KMS-11 (cell line): ENCODE results near the gene ADAMTS15.

Experiments used
- H2AFZ ChIP-seq: fragments of 200-600 bp; sonication (generic); 2 replicates; pipeline ENCODE4 v1.6.1; 2016; ENCODE audit warnings: antibody characterized with exemption, mixed run types, low read depth
- H3K27ac ChIP-seq: fragments of 200-600 bp; sonication (generic); 2 replicates; pipeline ENCODE4 v1.6.1; 2016; ENCODE audit warnings: mild to moderate bottlenecking, mixed run types
- H3K27me3 ChIP-seq: fragments of 200-600 bp; sonication (generic); 2 replicates; pipeline ENCODE4 v1.6.1; 2017; ENCODE audit warnings: mild to moderate bottlenecking, low read depth, mixed run types, moderate library complexity; ENCODE audit not compliant: insufficient read depth
- H3K36me3 ChIP-seq: fragments of 200-600 bp; sonication (generic); 2 replicates; pipeline ENCODE4 v1.6.1; 2017; ENCODE audit warnings: mild to moderate bottlenecking, mixed run types; ENCODE audit not compliant: insufficient read depth
- H3K4me1 ChIP-seq: fragments of 200-600 bp; sonication (generic); 2 replicates; pipeline ENCODE4 v1.6.1; 2016; ENCODE audit warnings: mild to moderate bottlenecking, low read depth, mixed run types; ENCODE audit not compliant: poor library complexity, severe bottlenecking
- H3K4me2 ChIP-seq: fragments of 200-600 bp; sonication (generic); 2 replicates; pipeline ENCODE4 v1.7.0; 2016; ENCODE audit warnings: mild to moderate bottlenecking, mixed run types
- H3K4me3 ChIP-seq: fragments of 200-600 bp; sonication (generic); IDR thresholded peaks from 2 replicates; pipeline ENCODE4 v1.6.1; 2017; ENCODE audit warnings: low read depth, low read length, mixed read lengths; ENCODE audit not compliant: insufficient read depth
- H3K79me2 ChIP-seq: fragments of 200-600 bp; sonication (generic); 2 replicates; pipeline ENCODE4 v1.6.1; 2016; ENCODE audit warnings: low read depth, mixed run types; ENCODE audit not compliant: insufficient read depth
- H3K9ac ChIP-seq: fragments of 200-600 bp; sonication (generic); 2 replicates; pipeline ENCODE4 v1.6.1; 2016; ENCODE audit warnings: mild to moderate bottlenecking, mixed run types
- H4K20me1 ChIP-seq: fragments of 200-600 bp; sonication (generic); 2 replicates; pipeline ENCODE4 v1.6.1; 2016; ENCODE audit warnings: mild to moderate bottlenecking, mixed run types; ENCODE audit not compliant: insufficient read depth
- CTCF ChIP-seq: fragments of 200-600 bp; sonication (generic); conservative IDR thresholded peaks from 2 replicates; pipeline ENCODE4 v1.6.1; 2017; ENCODE audit warnings: low read depth, mild to moderate bottlenecking, antibody characterized with exemption, low read length, moderate library complexity, mixed read lengths

ADAMTS15 gene

DNA sequence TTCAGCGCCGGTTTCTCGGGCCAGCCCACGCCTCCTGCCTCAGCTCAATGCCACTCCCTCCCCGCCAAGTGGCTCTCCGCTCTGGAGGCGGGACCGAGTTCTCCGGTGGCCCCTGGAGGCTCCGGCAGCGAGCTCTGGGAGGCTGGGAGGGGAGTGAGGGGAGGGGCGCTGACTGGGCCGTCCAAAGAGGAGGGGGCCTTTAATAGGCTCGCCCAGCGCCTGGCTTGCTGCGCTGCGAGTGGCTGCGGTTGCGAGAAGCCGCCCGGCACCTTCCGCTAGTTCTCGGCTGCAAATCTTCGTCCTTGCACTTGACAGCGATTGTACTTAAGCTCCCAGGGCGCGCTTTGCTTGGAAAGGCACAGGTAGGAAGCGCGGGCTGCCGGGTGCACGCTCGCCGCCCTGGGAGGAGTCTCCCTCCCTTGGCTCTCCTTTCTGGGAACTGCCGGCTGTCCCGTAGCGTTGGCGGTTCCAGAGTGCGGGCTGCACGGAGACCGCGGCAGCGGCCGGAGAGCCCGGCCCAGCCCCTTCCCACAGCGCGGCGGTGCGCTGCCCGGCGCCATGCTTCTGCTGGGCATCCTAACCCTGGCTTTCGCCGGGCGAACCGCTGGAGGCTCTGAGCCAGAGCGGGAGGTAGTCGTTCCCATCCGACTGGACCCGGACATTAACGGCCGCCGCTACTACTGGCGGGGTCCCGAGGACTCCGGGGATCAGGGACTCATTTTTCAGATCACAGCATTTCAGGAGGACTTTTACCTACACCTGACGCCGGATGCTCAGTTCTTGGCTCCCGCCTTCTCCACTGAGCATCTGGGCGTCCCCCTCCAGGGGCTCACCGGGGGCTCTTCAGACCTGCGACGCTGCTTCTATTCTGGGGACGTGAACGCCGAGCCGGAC, at the start of gene ADAMTS15:
ADAMTS15 (plus strand) TSS at position 230 of the 894 bp plus-strand sequence; CDS start at position 559, 329 bp downstream.
- no peak within 1 kb of the TSS for H3K9ac ChIP-seq
- no peaks in the 10 kb centered on the region for H3K27me3 ChIP-seq
- no peak within 1 kb of the TSS for H3K27ac ChIP-seq
- H3K36me3 ChIP-seq = no peaks in the 10 kb centered on the region
- no peaks in the 10 kb centered on the region for H4K20me1 ChIP-seq
- no peaks in the 10 kb centered on the region for H3K4me1 ChIP-seq
- peak within 1 kb of the TSS; percentile 71; the same call in 1 of the 2 replicates for H2AFZ ChIP-seq
- H3K4me3 ChIP-seq = no peak within 1 kb of the TSS
- no peaks in the 10 kb centered on the region for H3K79me2 ChIP-seq
- TF ChIP-seq CTCF = no peak
- peak within 1 kb of the TSS; percentile 51; the same call in 1 of the 2 replicates for H3K4me2 ChIP-seq

GRCh38 chr11:130399196-130399595, 49.2 kb upstream of the ADAMTS15 start:
- Histone ChIP-seq H3K4me1 (no peaks in the 10 kb centered on the region), H3K4me2 (no peak overlapping the region), H3K9ac (no peak overlapping the region), H3K4me3 (no peak overlapping the region), H2AFZ (no peak overlapping the region), H3K79me2 (no peaks in the 10 kb centered on the region), H3K36me3 (no peaks in the 10 kb centered on the region), H4K20me1 (no peaks in the 10 kb centered on the region), H3K27ac (no peak overlapping the region), H3K27me3 (no peaks in the 10 kb centered on the region)
- TF ChIP-seq CTCF = no peak

GRCh38 chr11:130400781-130401483, 47.5 kb upstream of the ADAMTS15 start:
- H3K27ac ChIP-seq = no peak overlapping the region
- no peaks in the 10 kb centered on the region for H3K79me2 ChIP-seq
- no peak for TF ChIP-seq CTCF
- H3K9ac ChIP-seq = no peak overlapping the region
- no peaks in the 10 kb centered on the region for H3K4me1 ChIP-seq
- no peak overlapping the region for H2AFZ ChIP-seq
- H4K20me1 ChIP-seq = no peaks in the 10 kb centered on the region
- H3K4me3 ChIP-seq = no peak overlapping the region
- H3K4me2 ChIP-seq = no peak overlapping the region
- H3K36me3 ChIP-seq = no peaks in the 10 kb centered on the region
- H3K27me3 ChIP-seq = no peaks in the 10 kb centered on the region

DNA sequence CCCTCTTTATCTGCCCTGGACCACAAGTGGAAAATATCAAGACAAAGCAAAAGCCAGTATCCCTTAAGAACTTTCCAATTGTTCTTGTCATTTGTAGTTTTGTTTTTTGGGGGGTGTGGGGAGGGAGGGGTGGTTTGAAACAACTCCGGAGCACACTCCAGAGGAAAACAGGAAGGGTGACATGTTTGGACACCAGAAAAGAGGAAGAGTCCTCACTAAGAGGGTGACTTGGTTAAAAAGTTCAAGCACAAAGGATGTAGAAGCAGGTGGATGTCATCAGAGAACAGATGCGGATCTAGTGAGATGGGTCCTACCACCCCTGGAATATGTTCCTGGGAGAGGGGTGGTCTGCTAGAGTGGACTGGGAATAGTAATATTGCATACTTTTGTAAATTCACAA, 45.9 kb upstream of the ADAMTS15 start:
- no peaks in the 10 kb centered on the region for H3K36me3 ChIP-seq
- no peak overlapping the region for H3K4me2 ChIP-seq
- H2AFZ ChIP-seq = no peak overlapping the region
- H4K20me1 ChIP-seq = no peaks in the 10 kb centered on the region
- no peaks in the 10 kb centered on the region for H3K27me3 ChIP-seq
- TF ChIP-seq CTCF = no peak
- H3K27ac ChIP-seq = no peak overlapping the region
- no peak overlapping the region for H3K9ac ChIP-seq
- no peaks in the 10 kb centered on the region for H3K79me2 ChIP-seq
- H3K4me3 ChIP-seq = no peak overlapping the region
- no peaks in the 10 kb centered on the region for H3K4me1 ChIP-seq
